ENCODE data around the gene CCDC68.

Gene CCDC68

GRCh38 chr18:54914816-54915215, 44.4 kb downstream of the CCDC68 start:
- DNase-seq, result no peak

- no peak for DNase-seq
Observed at GRCh38 chr18:54911551-54911950, 47.7 kb downstream of the CCDC68 start.

- no peak for DNase-seq
Observed at GRCh38 chr18:54910161-54910919, 48.9 kb downstream of the CCDC68 start.

GRCh38 chr18:54909538-54909937, 49.7 kb downstream of the CCDC68 start:
- DNase-seq, result no peak

- no peak for DNase-seq
Observed at GRCh38 chr18:54906331-54907185, 52.7 kb downstream of the CCDC68 start.

GRCh38 chr18:54905629-54906028, 53.6 kb downstream of the CCDC68 start:
- no peak for DNase-seq

GRCh38 chr18:54904581-54904980, 54.7 kb downstream of the CCDC68 start:
- DNase-seq, result no peak

GRCh38 chr18:54900290-54900689, 59.0 kb downstream of the CCDC68 start:
- DNase-seq, result no peak

GRCh38 chr18:54899500-54899899, 59.8 kb downstream of the CCDC68 start:
- no peak for DNase-seq

GRCh38 chr18:54888933-54889332, 70.3 kb downstream of the CCDC68 start:
- DNase-seq, result no peak

- DNase-seq, result no peak
Observed at GRCh38 chr18:54888378-54888777, 70.9 kb downstream of the CCDC68 start.

GRCh38 chr18:54883816-54884604, 75.3 kb downstream of the CCDC68 start:
- no peak for DNase-seq

GRCh38 chr18:54882318-54882717, 76.9 kb downstream of the CCDC68 start:
- no peak for DNase-seq

GRCh38 chr18:54881229-54881768, 78.0 kb downstream of the CCDC68 start:
- DNase-seq, result no peak

GRCh38 chr18:54880395-54881105, 78.7 kb downstream of the CCDC68 start:
- no peak for DNase-seq

GRCh38 chr18:54879691-54880090, 79.6 kb downstream of the CCDC68 start:
- DNase-seq, result no peak

GRCh38 chr18:54878659-54879358, 80.5 kb downstream of the CCDC68 start:
- no peak for DNase-seq

GRCh38 chr18:54878159-54878622, 81.1 kb downstream of the CCDC68 start:
- DNase-seq, result no peak

- DNase-seq, result no peak
Observed at GRCh38 chr18:54877076-54877475, 82.2 kb downstream of the CCDC68 start.

- DNase-seq, result no peak
Observed at GRCh38 chr18:54875063-54875462, 84.2 kb downstream of the CCDC68 start.

GRCh38 chr18:54873884-54874255, 85.4 kb downstream of the CCDC68 start:
- DNase-seq, result no peak

GRCh38 chr18:54872681-54873080, 86.6 kb downstream of the CCDC68 start:
- DNase-seq, result no peak

All from NCI-H82 (cell line).